Measurements from ENCODE around the gene MPP3.
"Not testable (repeated sequence)": the region's sequence is repeated elsewhere in the genome, so short reads cannot be mapped to it uniquely, and the experiment has no call there.

Gene MPP3

GRCh38 chr17:43808076-43808475 lies 24.9 kb downstream of the MPP3 start:
- DNase-seq (ENCODE audit: low read depth): no peak

- DNase-seq (ENCODE audit: low read depth): no peak
Observed at GRCh38 chr17:43805117-43805516, 27.8 kb downstream of the MPP3 start.

- no peak for DNase-seq (ENCODE audit: low read depth)
Observed at GRCh38 chr17:43803758-43804157, 29.2 kb downstream of the MPP3 start.

GRCh38 chr17:43801844-43802243 lies 31.1 kb downstream of the MPP3 start:
- DNase-seq (ENCODE audit: low read depth): no peak

GRCh38 chr17:43800736-43801135 lies 32.2 kb downstream of the MPP3 start:
- no peak for DNase-seq (ENCODE audit: low read depth)

- DNase-seq (ENCODE audit: low read depth): no peak
Observed at GRCh38 chr17:43799047-43799446, 33.9 kb downstream of the MPP3 start.

GRCh38 chr17:43798024-43798423 lies 34.9 kb downstream of the MPP3 start:
- not testable (repeated sequence) for DNase-seq (ENCODE audit: low read depth)

GRCh38 chr17:43792668-43793067 lies 40.3 kb downstream of the MPP3 start:
- DNase-seq (ENCODE audit: low read depth): not testable (repeated sequence)

GRCh38 chr17:43791589-43791988 lies 41.4 kb downstream of the MPP3 start:
- DNase-seq (ENCODE audit: low read depth): no peak

- no peak for DNase-seq (ENCODE audit: low read depth)
Observed at GRCh38 chr17:43790311-43790940, 42.5 kb downstream of the MPP3 start.

- no peak for DNase-seq (ENCODE audit: low read depth)
Observed at GRCh38 chr17:43789482-43789881, 43.5 kb downstream of the MPP3 start.

GRCh38 chr17:43788540-43788939 lies 44.4 kb downstream of the MPP3 start:
- no peak for DNase-seq (ENCODE audit: low read depth)

- no peak for DNase-seq (ENCODE audit: low read depth)
Observed at GRCh38 chr17:43787728-43788127, 45.2 kb downstream of the MPP3 start.

- no peak for DNase-seq (ENCODE audit: low read depth)
Observed at GRCh38 chr17:43784628-43785101, 48.3 kb downstream of the MPP3 start.

- no peak for DNase-seq (ENCODE audit: low read depth)
Observed at GRCh38 chr17:43784068-43784467, 48.9 kb downstream of the MPP3 start.

- no peak for DNase-seq (ENCODE audit: low read depth)
Observed at GRCh38 chr17:43782913-43783680, 49.8 kb downstream of the MPP3 start.

GRCh38 chr17:43780135-43780534 lies 52.8 kb downstream of the MPP3 start, which contains the start of gene CFAP97D1:
CFAP97D1 (plus strand) TSS chr17:43780435; CDS start chr17:43780463, 28 bp downstream.
- no peak for DNase-seq (ENCODE audit: low read depth)

- DNase-seq (ENCODE audit: low read depth): no peak
Observed at GRCh38 chr17:43779145-43780125, 53.5 kb downstream of the MPP3 start.

GRCh38 chr17:43778337-43779144 lies 54.4 kb downstream of the MPP3 start, which contains the start of gene DUSP3:
DUSP3 (minus strand) TSS chr17:43778977; CDS start chr17:43778924, 53 bp downstream.
- DNase-seq (ENCODE audit: low read depth): peak; percentile 78

GRCh38 chr17:43774304-43775250 lies 58.4 kb downstream of the MPP3 start:
- DNase-seq (ENCODE audit: low read depth): no peak
